K562 (cell line): ENCODE measurements around the gene PRMT2. TPM values are rescaled to one million over a fixed set of nuclear protein-coding genes. Genes with fewer than 3 reads are reported as not detected.

ENCODE experiments used
- CLOCK ChIP-seq: fragments of 250-450 bp; sonication (Bioruptor Pico); IDR thresholded peaks from 2 replicates; pipeline ENCODE4 v1.4.0; 2020; ENCODE audit warnings: mild to moderate bottlenecking, moderate library complexity, borderline replicate concordance
- DNMT1 ChIP-seq: fragments of 450-650 bp; IDR thresholded peaks from 2 replicates; pipeline ENCODE4 v1.6.1; 2016; ENCODE audit warnings: antibody characterized with exemption, mild to moderate bottlenecking
- LEF1 ChIP-seq: fragments of 450-650 bp; IDR thresholded peaks from 2 replicates; pipeline ENCODE4 v1.6.1; 2016; ENCODE audit warnings: mild to moderate bottlenecking
- SUPT5H ChIP-seq: fragments of 450-650 bp; IDR thresholded peaks from 2 replicates; pipeline ENCODE4 v1.6.1; 2016
- TCFL5 ChIP-seq: fragments of 250-450 bp; sonication (Bioruptor Pico); conservative IDR thresholded peaks from 2 replicates; pipeline ENCODE4 v1.6.1; 2021; ENCODE audit warnings: mild to moderate bottlenecking, moderate library complexity, matching md5 sums
- XRCC4 ChIP-seq: IDR thresholded peaks from one replicate; pipeline ENCODE4 v1.6.1; 2011; ENCODE audit not compliant: insufficient read depth, insufficient read length; ENCODE audit errors: extremely low read depth
- ZNF318 ChIP-seq, 2 experiments: fragments of 450-650 bp; IDR thresholded peaks; 2 replicates each; pipeline ENCODE4 v1.6.1; 2016; ENCODE audit warnings: mild to moderate bottlenecking in 2 of 2, borderline replicate concordance in 1 of 2, low read depth in 1 of 2, moderate library complexity in 1 of 2
- ZNF778 ChIP-seq: fragments of 450-650 bp; formaldehyde crosslinking; IDR thresholded peaks from 2 replicates; pipeline ENCODE4 v1.4.0; 2020; ENCODE audit warnings: mild to moderate bottlenecking, moderate library complexity
- polyA plus RNA-seq, 8 experiments: library from polyadenylated mRNA; depleted of rRNA in 4 of 8; stranded (reverse) in 5 of 8; unstranded in 3 of 8; fragments of >200 nt; fragmentation: Nextera tagmentation in 2 of 8; fragmentation: Illumina TruSeq in 1 of 8; extraction: Ambion mirVana in 2 of 8; extraction: Trizol in 1 of 8; gene quantifications; 2 replicates each; pipeline versions ENCODE4 v1.2.1 to v1.2.3, GENCODE V29; 2011 to 2014; ENCODE audit warnings: inconsistent platforms in 1 of 8, missing spikeins in 1 of 8
- total RNA-seq, 7 experiments: library from RNA; depleted of rRNA in 6 of 7; stranded (reverse); fragments of >200 nt in 6 of 7; fragmentation: Illumina TruSeq in 2 of 7; extraction: Trizol in 2 of 7; gene quantifications; 2 replicates each; pipeline versions ENCODE4 v1.2.1 to v1.2.3, GENCODE V29; 2011 to 2021; ENCODE audit warnings: low replicate concordance in 1 of 7
- TF ChIP-seq, protein P1 (sequence below): sonication (generic); formaldehyde crosslinking; IDR thresholded peaks from 2 replicates; pipeline ENCODE4 v1.8.0; 2022; ENCODE audit warnings: mild to moderate bottlenecking, missing genetic modification reagents
- TF ChIP-seq, protein P2 (sequence below): fragments of 250-450 bp; sonication (Bioruptor Pico); IDR thresholded peaks from 2 replicates; pipeline ENCODE4 v1.8.0; 2021; ENCODE audit warnings: borderline replicate concordance, mild to moderate bottlenecking, moderate library complexity; ENCODE audit not compliant: poor library complexity, severe bottlenecking

The PRMT2 gene
- total and polyA plus RNA-seq, 9 of the 15 experiments (the other 6 are each of a cell fraction or from before 2014, with no cell fraction given): 37.2 to 85.7 (median 59.3) TPM

DNA sequence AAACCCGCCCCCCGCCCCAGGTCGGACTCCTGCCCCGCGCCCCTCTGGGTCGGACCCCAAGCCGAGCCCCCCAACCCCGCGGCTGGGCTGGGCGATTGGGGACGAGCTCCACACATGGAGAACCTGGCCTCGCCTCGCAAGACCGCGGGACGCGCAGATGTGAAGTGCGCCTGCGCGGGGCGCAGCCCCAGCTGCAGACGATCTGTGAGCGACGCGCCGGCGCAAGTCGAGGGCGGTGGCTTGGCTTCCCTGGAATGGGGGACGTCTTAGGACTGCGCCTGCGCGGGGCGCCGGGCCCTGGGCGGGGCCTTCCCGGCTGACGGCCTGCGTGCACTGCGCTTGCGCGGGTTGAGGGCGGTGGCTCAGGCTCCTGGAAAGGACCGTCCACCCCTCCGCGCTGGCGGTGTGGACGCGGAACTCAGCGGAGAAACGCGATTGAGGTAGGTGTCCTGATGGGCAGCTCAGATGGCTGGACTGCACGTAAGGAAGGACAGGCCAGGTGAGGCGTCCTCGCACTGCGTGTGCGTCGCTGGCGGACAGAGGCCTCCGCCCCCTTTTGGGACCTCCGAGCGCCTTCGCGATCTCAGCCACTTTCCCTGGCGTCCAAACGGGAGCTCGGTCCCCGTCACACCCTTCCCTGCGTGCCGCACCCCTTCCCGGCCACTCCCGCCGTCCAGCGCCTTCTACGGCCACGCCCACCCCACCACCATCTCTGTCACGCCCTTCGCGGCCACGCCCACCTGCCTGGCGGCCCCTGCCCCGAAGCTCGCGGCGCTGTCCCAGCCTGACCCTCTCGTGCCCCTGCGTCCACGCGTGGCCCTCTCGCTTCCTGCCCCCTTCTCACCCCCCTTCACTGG, at the start of gene PRMT2 (continued):
- TF ChIP-seq ZNF318 (IDR thresholded peaks at IDR 0.05; ENCODE audit: borderline replicate concordance in 1 of 2, low read depth in 1 of 2): no peak
- TF ChIP-seq LEF1: 0 out of 2 replicates have a peak, but pooled peaks have one; percentile 22
- TF ChIP-seq TCFL5 (CRISPR knock-in tag): no peak
- TF ChIP-seq SUPT5H: peak; percentile 92
- TF ChIP-seq, protein P1, sequence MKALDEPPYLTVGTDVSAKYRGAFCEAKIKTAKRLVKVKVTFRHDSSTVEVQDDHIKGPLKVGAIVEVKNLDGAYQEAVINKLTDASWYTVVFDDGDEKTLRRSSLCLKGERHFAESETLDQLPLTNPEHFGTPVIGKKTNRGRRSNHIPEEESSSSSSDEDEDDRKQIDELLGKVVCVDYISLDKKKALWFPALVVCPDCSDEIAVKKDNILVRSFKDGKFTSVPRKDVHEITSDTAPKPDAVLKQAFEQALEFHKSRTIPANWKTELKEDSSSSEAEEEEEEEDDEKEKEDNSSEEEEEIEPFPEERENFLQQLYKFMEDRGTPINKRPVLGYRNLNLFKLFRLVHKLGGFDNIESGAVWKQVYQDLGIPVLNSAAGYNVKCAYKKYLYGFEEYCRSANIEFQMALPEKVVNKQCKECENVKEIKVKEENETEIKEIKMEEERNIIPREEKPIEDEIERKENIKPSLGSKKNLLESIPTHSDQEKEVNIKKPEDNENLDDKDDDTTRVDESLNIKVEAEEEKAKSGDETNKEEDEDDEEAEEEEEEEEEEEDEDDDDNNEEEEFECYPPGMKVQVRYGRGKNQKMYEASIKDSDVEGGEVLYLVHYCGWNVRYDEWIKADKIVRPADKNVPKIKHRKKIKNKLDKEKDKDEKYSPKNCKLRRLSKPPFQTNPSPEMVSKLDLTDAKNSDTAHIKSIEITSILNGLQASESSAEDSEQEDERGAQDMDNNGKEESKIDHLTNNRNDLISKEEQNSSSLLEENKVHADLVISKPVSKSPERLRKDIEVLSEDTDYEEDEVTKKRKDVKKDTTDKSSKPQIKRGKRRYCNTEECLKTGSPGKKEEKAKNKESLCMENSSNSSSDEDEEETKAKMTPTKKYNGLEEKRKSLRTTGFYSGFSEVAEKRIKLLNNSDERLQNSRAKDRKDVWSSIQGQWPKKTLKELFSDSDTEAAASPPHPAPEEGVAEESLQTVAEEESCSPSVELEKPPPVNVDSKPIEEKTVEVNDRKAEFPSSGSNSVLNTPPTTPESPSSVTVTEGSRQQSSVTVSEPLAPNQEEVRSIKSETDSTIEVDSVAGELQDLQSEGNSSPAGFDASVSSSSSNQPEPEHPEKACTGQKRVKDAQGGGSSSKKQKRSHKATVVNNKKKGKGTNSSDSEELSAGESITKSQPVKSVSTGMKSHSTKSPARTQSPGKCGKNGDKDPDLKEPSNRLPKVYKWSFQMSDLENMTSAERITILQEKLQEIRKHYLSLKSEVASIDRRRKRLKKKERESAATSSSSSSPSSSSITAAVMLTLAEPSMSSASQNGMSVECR (CRISPR knock-in tag): peak; percentile 99
- TF ChIP-seq CLOCK (CRISPR knock-in tag): no peak
- TF ChIP-seq XRCC4: no peak
- no peak for TF ChIP-seq DNMT1
- TF ChIP-seq, protein P2, sequence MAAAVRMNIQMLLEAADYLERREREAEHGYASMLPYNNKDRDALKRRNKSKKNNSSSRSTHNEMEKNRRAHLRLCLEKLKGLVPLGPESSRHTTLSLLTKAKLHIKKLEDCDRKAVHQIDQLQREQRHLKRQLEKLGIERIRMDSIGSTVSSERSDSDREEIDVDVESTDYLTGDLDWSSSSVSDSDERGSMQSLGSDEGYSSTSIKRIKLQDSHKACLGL: no peak
- TF ChIP-seq ZNF778 (CRISPR knock-in tag): no peak
